Heart left ventricle (tissue), 13 donors: ENCODE results near the gene TMEM217.
"Not testable (repeated sequence)": the region's sequence is repeated elsewhere in the genome, so short reads cannot be mapped to it uniquely, and the experiment has no call there.

Source experiments
- POLR2A ChIP-seq, 2 donors: fragments of 450-650 bp; IDR thresholded peaks; one replicate each; pipeline ENCODE4 v1.6.1; 2017; ENCODE audit warnings: antibody characterized with exemption in 2 of 2, mild to moderate bottlenecking in 2 of 2, moderate library complexity in 2 of 2
- TF ChIP-seq, protein P1 (sequence below), 12 donors: fragments of 200-600 bp; sonication (generic) in 4 of 12; IDR thresholded peaks; one replicate each; pipeline versions ENCODE4 v1.5.0 to v1.8.0; 2018 to 2022; ENCODE audit warnings: antibody characterized with exemption in 12 of 12, mild to moderate bottlenecking in 5 of 12
- donor health status: ischemic (EF 13 %, LVEDD 7.1; RV severe dilation, severe dysfunction).
- donor health status: DM: no; HTN: yes; CAD: no.
- donor health status: DM: no; HTN: no; CAD: no.
- donor health status: ischemic (EF 25% LVEDD 6.9; RV normal size, moderate dysfunction).
- donor health status: ischemic (EF 25% LVEDD 5.7; RV mildly dilated, moderate dysfunction).
- donor health status: ischemic (EF 35%, LVEDD 5.7; RV mildly dilated, moderate dysfunction).
- donor health status: nonischemic (EF 11% LVEDD 7.7; RV severe dilation, severe dysfunction).
- donor health status: DM: yes; HTN: yes; CAD: no.
- donor health status: PGD.
- donor health status: ischemic (EF 29% LVEDD 5.4; RV normal size, mild dysfunction).
- donor health status: nonischemic (EF 23%, LVEDD 6.1; RV moderate dilation, normal function).

DNA sequence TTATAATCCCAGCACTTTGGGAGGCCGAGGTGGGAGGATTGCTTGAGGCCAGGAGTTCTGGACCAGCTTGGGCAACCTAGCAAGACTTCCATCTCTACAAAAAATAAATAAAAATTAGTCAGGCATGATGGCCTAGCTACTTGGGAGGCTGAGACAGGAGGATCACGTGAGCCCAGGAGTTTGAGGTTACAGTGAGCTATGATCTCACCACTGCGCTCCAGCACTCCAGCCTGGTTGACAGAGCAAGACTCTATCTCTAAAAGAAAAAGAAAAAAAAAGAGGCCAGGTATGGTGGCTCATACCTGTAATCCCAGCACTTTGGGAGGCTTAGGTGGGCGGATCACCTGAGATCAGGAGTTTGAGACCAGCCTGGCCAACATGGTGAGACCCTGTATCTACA is 77.3 kb downstream of the TMEM217 start:
- TF ChIP-seq, protein P1, sequence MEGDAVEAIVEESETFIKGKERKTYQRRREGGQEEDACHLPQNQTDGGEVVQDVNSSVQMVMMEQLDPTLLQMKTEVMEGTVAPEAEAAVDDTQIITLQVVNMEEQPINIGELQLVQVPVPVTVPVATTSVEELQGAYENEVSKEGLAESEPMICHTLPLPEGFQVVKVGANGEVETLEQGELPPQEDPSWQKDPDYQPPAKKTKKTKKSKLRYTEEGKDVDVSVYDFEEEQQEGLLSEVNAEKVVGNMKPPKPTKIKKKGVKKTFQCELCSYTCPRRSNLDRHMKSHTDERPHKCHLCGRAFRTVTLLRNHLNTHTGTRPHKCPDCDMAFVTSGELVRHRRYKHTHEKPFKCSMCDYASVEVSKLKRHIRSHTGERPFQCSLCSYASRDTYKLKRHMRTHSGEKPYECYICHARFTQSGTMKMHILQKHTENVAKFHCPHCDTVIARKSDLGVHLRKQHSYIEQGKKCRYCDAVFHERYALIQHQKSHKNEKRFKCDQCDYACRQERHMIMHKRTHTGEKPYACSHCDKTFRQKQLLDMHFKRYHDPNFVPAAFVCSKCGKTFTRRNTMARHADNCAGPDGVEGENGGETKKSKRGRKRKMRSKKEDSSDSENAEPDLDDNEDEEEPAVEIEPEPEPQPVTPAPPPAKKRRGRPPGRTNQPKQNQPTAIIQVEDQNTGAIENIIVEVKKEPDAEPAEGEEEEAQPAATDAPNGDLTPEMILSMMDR (IDR thresholded peaks at IDR 0.05) = not testable (repeated sequence)
- not testable (repeated sequence) for TF ChIP-seq POLR2A (IDR thresholded peaks at IDR 0.05)
